GM12864 (cell line): ENCODE measurements around the gene SYVN1.
"Not testable (repeated sequence)": the region's sequence is repeated elsewhere in the genome, so short reads cannot be mapped to it uniquely, and the experiment has no call there.

Source experiments
- DNase-seq: peaks from one replicate; pipeline ENCODE4 v3.0.0-alpha.2; 2011; ENCODE audit warnings: low read depth
- H3K4me3 ChIP-seq: 2 replicates; pipeline ENCODE4 v1.5.1; 2011; ENCODE audit warnings: mild to moderate bottlenecking, low read depth, low read length, control low read depth
- CTCF ChIP-seq: IDR thresholded peaks from 2 replicates; pipeline ENCODE4 v1.5.1; 2011; ENCODE audit warnings: low read depth, mild to moderate bottlenecking, moderate library complexity, low read length, control low read depth, inconsistent platforms; ENCODE audit errors: missing control alignments

Gene SYVN1

DNA sequence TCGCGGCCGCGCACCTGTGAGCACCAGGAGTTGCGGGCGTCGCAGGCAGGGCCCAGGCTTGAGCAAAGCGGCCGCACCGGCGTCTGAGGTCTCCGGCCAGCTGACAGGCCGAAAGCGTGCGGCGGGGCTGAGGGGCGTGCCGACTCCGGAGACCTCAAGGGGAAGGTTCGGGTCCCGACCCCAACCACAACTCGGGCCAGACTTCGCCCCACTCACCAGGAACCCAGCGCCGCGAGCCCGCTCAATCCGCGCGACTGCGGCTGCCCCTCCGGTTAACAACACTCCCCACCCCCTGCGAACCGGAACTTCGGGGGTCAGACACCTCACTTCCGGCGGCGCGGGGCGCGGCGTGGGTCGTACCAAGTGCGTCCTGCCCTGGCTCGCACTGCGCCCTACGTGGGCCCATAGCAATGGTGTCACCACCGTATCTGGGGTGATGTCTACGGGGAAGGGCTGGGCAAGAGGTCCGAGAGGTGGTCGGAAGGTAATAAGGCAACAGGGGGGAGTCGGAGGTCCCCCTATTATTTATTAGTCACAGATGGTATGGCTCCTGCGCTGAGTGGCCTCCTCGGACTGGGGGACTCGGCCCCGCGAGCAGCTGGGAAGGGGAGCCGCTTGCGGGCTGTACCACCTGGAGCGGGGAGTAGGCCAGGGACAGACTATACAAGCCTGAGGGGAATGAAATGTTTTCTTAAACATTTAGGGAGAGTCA is at the start of gene SYVN1:
SYVN1 (minus strand) TSS at position 280 of the 712 bp plus-strand sequence. CDS start 918 bp downstream, outside the sequence.
- TF ChIP-seq CTCF = no peak
- DNase-seq = peak; percentile 76
- peak within 1 kb of the TSS; percentile 86 for H3K4me3 ChIP-seq

GRCh38 chr11:65183201-65183891 is 49.0 kb upstream of the SYVN1 start:
- peak overlapping the region; percentile 99 for H3K4me3 ChIP-seq

GRCh38 chr11:65182258-65183170 is 48.2 kb upstream of the SYVN1 start:
- TF ChIP-seq CTCF = no peak
- DNase-seq = no peak
- peak overlapping the region; percentile 99 for H3K4me3 ChIP-seq

More at GRCh38 chr11:65183201-65183891, 49.0 kb upstream of the SYVN1 start:
- DNase-seq = no peak
- TF ChIP-seq CTCF = no peak

GRCh38 chr11:65181569-65182257 is 47.4 kb upstream of the SYVN1 start, which contains the start of gene CAPN1:
Gene CAPN1 (plus strand): TSS chr11:65181928. CDS start chr11:65182702, 774 bp downstream.
- TF ChIP-seq CTCF = no peak
- peak; percentile 60 for DNase-seq
- H3K4me3 ChIP-seq = peak within 1 kb of the TSS; percentile 99

DNA sequence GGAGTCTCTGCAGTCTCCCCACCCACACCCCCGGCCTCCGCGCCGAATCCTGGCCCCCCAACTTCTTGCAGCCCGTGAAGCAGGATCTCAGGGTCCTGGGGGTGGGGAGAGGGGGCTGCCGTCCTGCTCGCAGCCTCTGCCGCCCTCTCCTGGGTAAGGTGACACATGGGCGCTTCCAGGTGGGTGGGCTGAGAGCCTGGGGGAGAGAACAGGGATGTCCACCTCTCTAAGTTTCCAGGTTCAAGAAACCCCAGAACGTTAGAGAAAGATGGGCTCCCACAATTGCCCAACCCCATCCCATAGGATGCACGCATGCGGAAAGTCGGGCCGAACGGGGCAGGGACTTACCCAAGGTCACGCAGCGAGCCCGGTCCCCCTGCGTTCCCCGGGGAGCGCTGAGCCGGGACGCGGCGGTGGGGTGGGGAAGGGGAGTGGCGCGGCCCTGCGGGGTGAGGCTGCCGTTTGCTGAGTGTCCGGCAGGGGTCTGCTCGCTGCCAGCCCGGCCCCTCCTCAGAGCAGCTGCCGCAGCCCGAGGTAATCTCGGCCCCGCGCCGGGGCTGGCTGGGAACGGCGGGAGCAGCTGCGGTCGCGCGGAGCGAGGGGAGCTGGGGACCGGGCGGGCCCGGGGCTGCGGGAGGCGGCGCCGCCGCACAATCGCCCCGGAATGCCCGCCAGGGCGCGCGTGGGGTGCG is 46.7 kb upstream of the SYVN1 start:
- DNase-seq = no peak
- H3K4me3 ChIP-seq = peak overlapping the region; percentile 99
- TF ChIP-seq CTCF = peak; percentile 73

DNA sequence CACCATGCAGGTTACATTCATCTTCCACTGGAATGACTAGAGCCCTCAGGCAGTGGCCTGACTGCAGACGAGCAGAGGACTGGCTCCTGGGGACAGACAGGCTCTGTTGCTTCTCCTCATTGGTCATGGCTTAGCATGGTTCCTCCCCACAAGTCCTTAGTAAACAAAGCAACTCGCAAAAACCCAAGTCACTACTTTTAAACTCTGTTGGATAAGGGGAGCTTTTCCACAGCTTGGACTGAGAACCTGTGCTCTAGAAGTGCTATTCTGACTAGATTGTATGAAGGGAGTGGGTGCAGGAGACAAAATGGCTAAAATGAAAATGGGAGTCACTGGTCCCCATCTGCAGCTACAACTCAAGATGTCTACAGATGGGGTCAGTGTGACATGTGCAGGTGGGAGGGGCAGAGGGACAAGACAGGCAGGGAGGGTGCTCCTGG is 40.3 kb upstream of the SYVN1 start:
- DNase-seq, H3K4me3 ChIP-seq: not testable (repeated sequence)
